Naive B cell (primary cell): ENCODE results near the gene PALLD. TPM values are rescaled to one million over a fixed set of nuclear protein-coding genes. Genes with fewer than 3 reads are reported as not detected.

Experiments used
- ATAC-seq, 2 donors: fragments of 150-1000 bp; cut with Tn5 transposase; 2 replicates each; pipeline ENCODE4 v1.10.0; 2021; ENCODE audit warnings: low read depth in 2 of 2, mild to moderate bottlenecking in 2 of 2, moderate library complexity in 2 of 2
- DNase-seq: peaks from one replicate; pipeline ENCODE4 v3.0.0; 2022
- H3K27ac Mint-ChIP-seq, 6 donors: one replicate each; pipeline ENCODE4 v1.8.0; 2020 to 2022; ENCODE audit warnings: mild to moderate bottlenecking in 6 of 6, mixed read lengths in 6 of 6, moderate library complexity in 5 of 6, inconsistent platforms in 2 of 6
- H3K27me3 Mint-ChIP-seq, 3 donors: one replicate each; pipeline ENCODE4 v1.8.0; 2021 to 2022; ENCODE audit warnings: mixed read lengths in 3 of 3, mild to moderate bottlenecking in 1 of 3
- H3K36me3 Mint-ChIP-seq, 2 donors: one replicate each; pipeline ENCODE4 v1.8.0; 2020 to 2022; ENCODE audit warnings: mixed read lengths in 2 of 2, inconsistent platforms in 1 of 2, mild to moderate bottlenecking in 1 of 2
- H3K4me1 Mint-ChIP-seq, 3 donors: one replicate each; pipeline ENCODE4 v1.8.0; 2020 to 2022; ENCODE audit warnings: mixed read lengths in 3 of 3, inconsistent platforms in 1 of 3, mild to moderate bottlenecking in 1 of 3, moderate library complexity in 1 of 3
- H3K4me3 Mint-ChIP-seq, 8 donors: one replicate each; pipeline ENCODE4 v1.8.0; 2020 to 2022; ENCODE audit warnings: mild to moderate bottlenecking in 8 of 8, mixed read lengths in 8 of 8, moderate library complexity in 8 of 8, inconsistent platforms in 2 of 8
- H3K9me3 Mint-ChIP-seq, 7 donors: one replicate each; pipeline ENCODE4 v1.8.0; 2020 to 2022; ENCODE audit warnings: mixed read lengths in 7 of 7, mild to moderate bottlenecking in 5 of 7, inconsistent platforms in 2 of 7, moderate library complexity in 1 of 7
- polyA plus RNA-seq, 6 donors: library from polyadenylated mRNA; unstranded; fragments of 300-500 nt; fragmentation: Illumina TruSeq; gene quantifications; one replicate each; pipeline ENCODE4 v1.2.3, GENCODE V29; 2021; ENCODE audit warnings: low read depth in 6 of 6

Gene PALLD
- polyA plus RNA-seq, 6 donors from 2014 or later: 0.58 to 0.83 (median 0.78) TPM; not detected in 2

GRCh38 chr4:168707205-168707604, 210.4 kb downstream of the PALLD start:
- Mint-ChIP-seq H3K36me3 (no peaks in the 10 kb centered on the region), H3K4me3 (no peak overlapping the region), H3K27me3 (no peaks in the 10 kb centered on the region), H3K27ac (no peak overlapping the region), H3K4me1 (peaks cover 11 to 15% (median 13%) of the 10 kb centered on the region in 3 donors), H3K9me3 (no peaks in the 10 kb centered on the region)
- no peak for ATAC-seq
- no peak for DNase-seq

GRCh38 chr4:168708108-168708507, 211.3 kb downstream of the PALLD start:
- Mint-ChIP-seq H3K27ac (no peak overlapping the region), H3K36me3 (no peaks in the 10 kb centered on the region), H3K4me3 (no peak overlapping the region), H3K9me3 (no peaks in the 10 kb centered on the region), H3K27me3 (no peaks in the 10 kb centered on the region), H3K4me1 (peaks cover 13 to 18% (median 14%) of the 10 kb centered on the region in 3 donors)
- ATAC-seq (no peak), DNase-seq (no peak)

- DNase-seq (no peak), ATAC-seq (no peak)
- Mint-ChIP-seq H3K36me3 (no peaks in the 10 kb centered on the region), H3K4me3 (peak overlapping the region in 1 of 8 donors; percentile 6), H3K27ac (peak overlapping the region in 2 of 6 donors; percentile 26 to 88), H3K4me1 (peaks cover 13 to 18% (median 14%) of the 10 kb centered on the region in 3 donors), H3K27me3 (no peaks in the 10 kb centered on the region), H3K9me3 (no peaks in the 10 kb centered on the region)
Measured at GRCh38 chr4:168710353-168710946, 213.6 kb downstream of the PALLD start.

GRCh38 chr4:168711197-168712140, 214.6 kb downstream of the PALLD start:
- peak overlapping the region in 1 of 6 donors; percentile 17 for H3K27ac Mint-ChIP-seq
- H3K4me1 Mint-ChIP-seq: peaks cover 13 to 20% (median 14%) of the 10 kb centered on the region in 3 donors
- no peaks in the 10 kb centered on the region for H3K27me3 Mint-ChIP-seq
- peak overlapping the region in 1 of 8 donors; percentile 59 for H3K4me3 Mint-ChIP-seq
- DNase-seq (no peak), ATAC-seq (no peak)
- H3K36me3 Mint-ChIP-seq: no peaks in the 10 kb centered on the region
- H3K9me3 Mint-ChIP-seq: no peaks in the 10 kb centered on the region

GRCh38 chr4:168712316-168712890, 215.6 kb downstream of the PALLD start:
- DNase-seq: no peak
- Mint-ChIP-seq H3K4me3 (no peak overlapping the region), H3K4me1 (peaks cover 13 to 20% (median 14%) of the 10 kb centered on the region in 3 donors), H3K36me3 (no peaks in the 10 kb centered on the region), H3K9me3 (no peaks in the 10 kb centered on the region), H3K27ac (no peak overlapping the region), H3K27me3 (no peaks in the 10 kb centered on the region)
- ATAC-seq: no peak

GRCh38 chr4:168713253-168713652, 216.4 kb downstream of the PALLD start:
- Mint-ChIP-seq H3K4me3 (no peak overlapping the region), H3K27ac (no peak overlapping the region), H3K27me3 (no peaks in the 10 kb centered on the region), H3K4me1 (peaks cover 13 to 20% (median 14%) of the 10 kb centered on the region in 3 donors), H3K9me3 (no peaks in the 10 kb centered on the region), H3K36me3 (no peaks in the 10 kb centered on the region)
- DNase-seq: no peak
- no peak for ATAC-seq

- no peak for ATAC-seq
- Mint-ChIP-seq H3K27me3 (peaks cover 0 to 5% (median 0%) of the 10 kb centered on the region in 3 donors), H3K36me3 (no peaks in the 10 kb centered on the region), H3K4me3 (no peak overlapping the region), H3K27ac (no peak overlapping the region), H3K4me1 (peaks cover 13 to 18% (median 14%) of the 10 kb centered on the region in 3 donors), H3K9me3 (peaks cover 0 to 5% (median 0%) of the 10 kb centered on the region in 7 donors)
- no peak for DNase-seq
Measured at GRCh38 chr4:168715896-168716295, 219.0 kb downstream of the PALLD start.

GRCh38 chr4:168716406-168717129, 219.7 kb downstream of the PALLD start:
- Mint-ChIP-seq H3K36me3 (no peaks in the 10 kb centered on the region), H3K27me3 (peaks cover 0 to 5% (median 3%) of the 10 kb centered on the region in 3 donors), H3K4me3 (no peak overlapping the region), H3K9me3 (peaks cover 0 to 5% (median 0%) of the 10 kb centered on the region in 7 donors), H3K4me1 (peaks cover 8 to 11% (median 8%) of the 10 kb centered on the region in 3 donors), H3K27ac (no peak overlapping the region)
- DNase-seq (no peak), ATAC-seq (no peak)

- DNase-seq (no peak), ATAC-seq (no peak)
- Mint-ChIP-seq H3K27ac (no peak overlapping the region), H3K9me3 (peaks cover 0 to 8% (median 0%) of the 10 kb centered on the region in 7 donors), H3K4me3 (no peak overlapping the region), H3K36me3 (no peaks in the 10 kb centered on the region), H3K27me3 (peaks cover 0 to 14% (median 10%) of the 10 kb centered on the region in 3 donors), H3K4me1 (peaks cover 0 to 3% (median 2%) of the 10 kb centered on the region in 3 donors)
Measured at GRCh38 chr4:168717847-168718246, 221.0 kb downstream of the PALLD start.

- ATAC-seq (no peak), DNase-seq (no peak)
- H3K36me3 Mint-ChIP-seq: peaks cover 0 to 5% of the 10 kb centered on the region in 2 donors
- H3K27ac Mint-ChIP-seq: no peak overlapping the region
- peaks cover under 1 to 6% (median 3%) of the 10 kb centered on the region in 3 donors for H3K4me1 Mint-ChIP-seq
- peaks cover 0 to 20% (median 13%) of the 10 kb centered on the region in 3 donors for H3K27me3 Mint-ChIP-seq
- H3K4me3 Mint-ChIP-seq: no peak overlapping the region
- peaks cover 0 to 11% (median 0%) of the 10 kb centered on the region in 7 donors for H3K9me3 Mint-ChIP-seq
Measured at GRCh38 chr4:168719725-168720124, 222.9 kb downstream of the PALLD start.

- ATAC-seq (no peak), DNase-seq (no peak)
- Mint-ChIP-seq H3K9me3 (peaks cover 0 to 11% (median 0%) of the 10 kb centered on the region in 7 donors), H3K4me3 (no peak overlapping the region), H3K27ac (no peak overlapping the region), H3K36me3 (peaks cover 0 to 5% of the 10 kb centered on the region in 2 donors), H3K4me1 (peaks cover 5 to 9% (median 6%) of the 10 kb centered on the region in 3 donors), H3K27me3 (peaks cover 0 to 20% (median 13%) of the 10 kb centered on the region in 3 donors)
Measured at GRCh38 chr4:168720396-168720900, 223.6 kb downstream of the PALLD start.

- H3K4me1 Mint-ChIP-seq: peaks cover 6 to 14% (median 12%) of the 10 kb centered on the region in 3 donors
- ATAC-seq (no peak), DNase-seq (no peak)
- peaks cover 0 to 15% (median 8%) of the 10 kb centered on the region in 7 donors for H3K9me3 Mint-ChIP-seq
- peaks cover 0 to 5% of the 10 kb centered on the region in 2 donors for H3K36me3 Mint-ChIP-seq
- H3K27ac Mint-ChIP-seq: no peak overlapping the region
- H3K4me3 Mint-ChIP-seq: no peak overlapping the region
- H3K27me3 Mint-ChIP-seq: peaks cover 0 to 20% (median 13%) of the 10 kb centered on the region in 3 donors
Measured at GRCh38 chr4:168722391-168722790, 225.5 kb downstream of the PALLD start.
